HG03558 (cell line): ENCODE results near the gene GUCY2D.

Source experiments
- ATAC-seq: cut with Tn5 transposase; IDR thresholded peaks from one replicate; pipeline ENCODE4 v1.9.1; 2021; ENCODE audit warnings: moderate number of reproducible peaks; ENCODE audit not compliant: unreplicated experiment; ENCODE audit errors: extremely low read depth

Gene GUCY2D

DNA sequence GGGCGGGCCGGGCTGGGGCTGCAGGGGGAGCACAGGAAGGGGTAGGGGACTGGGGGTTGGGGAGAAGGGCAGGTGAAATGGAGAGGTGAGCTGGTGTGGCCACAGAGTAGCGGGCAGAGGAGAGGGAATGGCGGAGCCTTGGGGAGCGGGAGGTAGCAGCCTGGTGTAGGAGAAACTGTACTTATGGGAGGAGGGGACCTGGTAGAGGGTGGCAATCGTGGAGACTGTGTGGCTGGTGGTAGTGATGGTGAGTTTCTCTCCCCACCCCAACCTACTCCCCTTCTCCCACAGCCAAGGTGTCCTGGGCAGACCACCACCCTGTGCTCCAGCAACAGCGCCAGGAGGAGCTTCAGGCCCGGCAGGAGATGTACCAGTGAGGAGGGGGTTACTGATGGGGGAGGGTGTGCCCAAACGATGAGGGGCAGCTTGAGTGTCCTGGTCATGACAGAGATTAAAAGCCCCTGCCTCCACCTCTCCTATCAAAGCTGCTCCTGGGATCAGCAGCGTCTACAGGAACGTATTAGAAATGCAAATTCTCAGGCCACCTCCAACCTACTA lies 37.3 kb downstream of the GUCY2D start:
- ATAC-seq, result no peak

DNA sequence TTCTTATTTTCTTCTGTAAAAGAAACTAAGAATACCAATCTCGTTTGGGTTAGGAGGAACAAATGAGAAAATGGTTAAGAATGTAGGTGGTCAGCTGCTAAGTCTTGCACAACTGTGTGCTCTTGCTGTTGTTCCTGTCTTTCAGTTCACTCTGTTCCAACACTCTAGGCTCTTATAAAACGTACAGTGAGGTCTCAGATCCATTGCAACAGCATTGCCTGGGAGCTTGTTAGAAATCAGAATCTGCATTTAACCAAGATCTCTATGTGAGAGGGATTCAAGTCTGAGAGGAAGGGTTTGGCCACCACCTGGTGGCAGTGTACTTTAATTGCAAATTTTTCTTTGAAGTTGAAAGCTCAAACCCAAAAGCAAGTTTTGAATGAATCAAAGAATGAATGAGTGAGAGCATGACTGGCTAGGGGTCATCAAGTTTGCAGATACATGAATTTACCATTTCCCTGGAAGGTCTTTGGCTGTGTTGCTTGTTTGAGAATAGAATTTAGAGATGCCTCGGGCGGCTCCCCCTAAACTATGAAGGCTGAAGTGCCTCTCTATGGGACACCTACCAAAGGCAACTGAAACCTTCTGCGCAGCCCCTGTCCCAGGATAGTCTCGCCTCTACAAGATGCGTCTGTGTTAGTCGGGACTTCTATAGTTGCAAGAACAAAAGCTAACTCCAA lies 39.0 kb downstream of the GUCY2D start:
- ATAC-seq, result no peak

DNA sequence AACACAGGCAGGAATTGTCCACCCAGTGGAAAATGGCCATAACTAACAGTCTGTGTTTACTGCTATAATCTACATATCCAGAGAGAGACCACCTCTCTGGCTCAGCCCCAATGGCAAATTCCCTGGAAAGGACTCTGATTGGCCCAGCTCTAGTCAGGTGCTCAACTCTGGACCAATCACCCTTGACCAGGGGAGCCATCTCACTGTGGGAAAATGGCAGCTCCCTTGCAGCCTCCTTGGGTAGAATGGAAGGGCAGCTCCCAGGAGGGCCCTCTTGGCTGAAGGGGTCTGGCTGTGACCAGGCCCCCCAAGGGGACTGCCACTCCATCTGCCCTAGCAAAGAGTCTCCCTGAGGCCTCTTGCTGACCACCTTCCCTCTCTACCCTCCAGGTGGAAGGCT lies 39.6 kb downstream of the GUCY2D start:
- no peak for ATAC-seq

DNA sequence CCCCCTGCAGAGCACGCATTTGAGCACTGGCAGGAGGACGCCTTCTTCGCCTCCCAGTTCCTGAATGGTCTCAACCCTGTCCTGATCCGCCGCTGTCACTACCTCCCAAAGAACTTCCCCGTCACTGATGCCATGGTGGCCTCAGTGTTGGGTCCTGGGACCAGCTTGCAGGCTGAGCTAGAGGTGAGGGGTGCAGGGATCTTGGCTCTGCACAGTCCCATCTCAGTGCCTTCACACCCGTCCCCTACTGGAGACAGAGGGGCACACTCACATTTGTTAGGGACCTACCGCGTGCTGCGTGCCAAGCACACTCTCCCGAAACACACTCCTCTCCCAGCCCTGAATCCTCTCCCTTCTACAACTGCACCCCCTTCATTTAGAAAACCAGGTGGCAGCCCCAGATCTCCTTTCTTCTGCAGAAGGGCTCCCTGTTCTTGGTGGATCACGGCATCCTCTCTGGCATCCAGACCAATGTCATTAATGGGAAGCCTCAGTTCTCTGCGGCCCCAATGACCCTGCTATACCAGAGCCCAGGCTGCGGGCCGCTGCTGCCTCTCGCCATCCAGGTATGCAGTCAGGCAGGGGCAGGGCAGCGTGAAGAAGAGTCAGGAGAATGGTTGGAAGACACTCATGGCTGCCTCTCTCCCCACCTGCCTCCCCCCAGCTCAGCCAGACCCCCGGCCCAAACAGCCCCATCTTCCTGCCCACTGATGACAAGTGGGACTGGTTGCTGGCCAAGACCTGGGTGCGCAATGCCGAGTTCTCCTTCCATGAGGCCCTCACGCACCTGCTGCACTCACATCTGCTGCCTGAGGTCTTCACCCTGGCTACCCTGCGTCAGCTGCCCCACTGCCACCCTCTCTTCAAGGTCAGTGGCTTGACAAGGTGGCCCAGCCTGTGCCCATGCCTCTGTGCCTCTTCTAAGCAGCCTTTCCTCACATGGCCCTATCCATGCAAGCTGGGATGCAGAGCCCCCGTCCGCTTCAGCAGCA lies 42.7 kb downstream of the GUCY2D start:
- ATAC-seq, result no peak

DNA sequence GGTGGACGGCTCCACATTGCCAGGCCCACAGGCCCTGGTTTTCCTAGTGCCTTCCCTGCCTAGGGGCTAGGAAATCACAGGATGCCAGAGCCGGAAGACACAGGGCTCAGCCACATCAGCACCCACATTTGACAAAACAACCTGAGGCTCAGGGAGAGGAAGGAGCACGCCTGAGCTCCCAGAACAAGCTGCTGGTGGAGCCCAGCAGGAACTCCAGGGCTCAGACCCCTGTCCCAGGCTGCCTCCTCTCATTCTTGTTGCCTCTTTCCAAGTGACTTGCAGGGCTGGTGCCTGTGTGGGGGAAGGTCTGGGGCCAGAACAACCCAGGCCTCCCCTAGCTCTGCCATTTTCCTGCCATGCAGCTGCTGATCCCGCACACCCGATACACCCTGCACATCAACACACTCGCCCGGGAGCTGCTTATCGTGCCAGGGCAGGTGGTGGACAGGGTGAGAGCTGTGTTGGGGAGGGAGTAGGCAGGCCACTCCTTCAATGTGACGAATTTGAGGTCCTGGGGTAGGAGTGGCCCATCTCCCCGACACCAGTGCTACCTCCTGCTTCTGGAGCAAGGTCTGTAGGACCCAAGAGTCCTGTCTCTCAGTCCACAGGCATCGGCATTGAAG lies 44.0 kb downstream of the GUCY2D start:
- ATAC-seq, result no peak

DNA sequence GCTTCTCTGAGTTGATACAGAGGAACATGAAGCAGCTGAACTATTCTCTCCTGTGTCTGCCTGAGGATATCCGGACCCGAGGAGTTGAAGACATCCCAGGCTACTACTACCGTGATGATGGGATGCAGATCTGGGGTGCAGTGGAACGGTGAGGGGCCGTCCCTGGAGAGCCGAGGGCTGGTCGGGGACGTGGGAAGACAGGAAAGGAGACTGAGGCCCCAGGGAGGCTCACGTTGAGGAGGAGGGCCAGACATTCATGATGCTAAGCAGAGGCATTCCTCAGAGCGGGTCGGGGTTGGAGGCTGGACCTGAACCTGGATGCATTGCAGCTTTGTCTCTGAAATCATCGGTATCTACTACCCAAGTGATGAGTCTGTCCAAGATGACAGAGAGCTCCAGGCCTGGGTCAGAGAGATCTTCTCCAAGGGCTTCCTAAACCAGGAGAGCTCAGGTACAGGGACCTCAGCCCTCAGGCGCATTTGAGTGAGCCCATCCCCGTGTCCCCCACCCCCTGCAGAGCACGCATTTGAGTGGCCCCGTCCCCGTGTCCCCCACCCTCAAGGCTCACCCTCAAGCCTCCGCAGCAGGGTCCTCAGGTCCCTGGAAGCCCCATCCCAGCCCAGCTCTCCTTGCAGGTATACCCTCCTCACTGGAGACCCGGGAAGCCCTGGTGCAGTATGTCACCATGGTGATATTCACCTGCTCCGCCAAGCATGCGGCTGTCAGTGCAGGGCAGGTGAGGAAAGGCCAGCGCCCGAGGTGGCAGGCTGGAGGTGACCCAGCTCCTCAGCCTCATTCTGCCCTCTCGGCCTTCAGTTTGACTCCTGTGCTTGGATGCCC lies 44.7 kb downstream of the GUCY2D start:
- no peak for ATAC-seq

DNA sequence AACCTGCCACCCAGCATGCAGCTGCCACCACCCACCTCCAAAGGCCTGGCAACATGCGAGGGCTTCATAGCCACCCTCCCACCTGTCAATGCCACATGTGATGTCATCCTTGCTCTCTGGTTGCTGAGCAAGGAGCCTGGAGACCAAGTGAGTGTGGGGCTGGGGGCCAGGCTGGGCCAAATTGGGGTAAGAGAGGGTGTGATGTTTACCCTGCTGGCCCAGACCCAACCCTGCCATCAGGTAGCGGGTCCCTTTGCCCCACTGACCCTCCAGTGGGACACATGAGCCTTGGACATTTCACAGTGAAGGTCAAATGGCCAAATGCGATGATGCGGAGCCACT lies 45.3 kb downstream of the GUCY2D start:
- ATAC-seq, result no peak

DNA sequence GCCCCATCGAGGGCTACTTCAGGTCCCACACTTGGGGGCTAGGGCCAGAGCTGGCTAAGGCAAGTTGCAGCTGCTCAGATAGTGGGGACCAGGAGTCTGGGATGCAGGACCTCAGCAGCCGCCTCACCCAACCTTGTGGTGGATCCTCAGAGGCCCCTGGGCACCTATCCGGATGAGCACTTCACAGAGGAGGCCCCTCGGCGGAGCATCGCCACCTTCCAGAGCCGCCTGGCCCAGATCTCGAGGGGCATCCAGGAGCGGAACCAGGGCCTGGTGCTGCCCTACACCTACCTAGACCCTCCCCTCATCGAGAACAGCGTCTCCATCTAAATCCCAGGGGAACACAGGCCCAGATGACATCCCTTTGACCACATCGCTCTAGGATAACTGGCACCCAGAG lies 45.8 kb downstream of the GUCY2D start:
- no peak for ATAC-seq

DNA sequence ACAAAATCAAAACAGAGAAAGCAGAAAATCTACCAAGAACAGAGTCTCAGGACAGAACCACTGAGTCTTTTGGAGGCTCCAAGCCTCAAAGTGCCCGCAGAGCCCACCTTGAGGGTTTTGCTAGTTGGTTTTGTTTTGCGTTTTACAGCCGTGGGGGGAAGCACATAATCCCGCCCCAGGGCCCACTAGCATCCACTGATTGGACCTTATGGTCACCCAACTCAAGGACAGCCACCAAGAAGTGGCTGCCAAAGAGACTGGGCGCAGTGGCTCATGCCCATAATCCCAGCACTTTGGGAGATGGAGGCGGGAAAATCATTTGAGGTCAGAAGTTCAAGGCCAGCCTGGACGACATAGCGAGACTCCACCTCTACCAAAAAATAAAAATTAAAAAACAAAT lies 46.3 kb downstream of the GUCY2D start:
- ATAC-seq, result no peak

DNA sequence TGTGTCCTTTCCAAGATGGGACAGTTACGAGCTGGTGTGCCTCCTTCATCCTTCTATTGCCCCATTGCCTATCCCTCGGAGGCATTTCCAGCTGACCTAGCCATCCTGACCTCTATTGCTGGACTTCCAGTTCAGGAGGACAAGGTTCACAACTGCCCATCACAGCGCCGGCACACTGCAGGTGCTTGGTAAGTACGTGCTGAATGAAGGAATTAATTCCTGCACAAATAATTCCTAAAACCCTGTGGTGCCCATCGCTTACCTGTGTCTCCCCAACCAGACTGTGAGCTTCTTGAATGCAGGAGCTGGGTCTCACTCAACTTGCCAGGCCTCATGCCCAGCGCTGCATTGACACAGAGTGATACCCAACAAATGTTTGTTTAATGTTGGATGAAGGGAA lies 49.4 kb downstream of the GUCY2D start:
- ATAC-seq, result no peak

DNA sequence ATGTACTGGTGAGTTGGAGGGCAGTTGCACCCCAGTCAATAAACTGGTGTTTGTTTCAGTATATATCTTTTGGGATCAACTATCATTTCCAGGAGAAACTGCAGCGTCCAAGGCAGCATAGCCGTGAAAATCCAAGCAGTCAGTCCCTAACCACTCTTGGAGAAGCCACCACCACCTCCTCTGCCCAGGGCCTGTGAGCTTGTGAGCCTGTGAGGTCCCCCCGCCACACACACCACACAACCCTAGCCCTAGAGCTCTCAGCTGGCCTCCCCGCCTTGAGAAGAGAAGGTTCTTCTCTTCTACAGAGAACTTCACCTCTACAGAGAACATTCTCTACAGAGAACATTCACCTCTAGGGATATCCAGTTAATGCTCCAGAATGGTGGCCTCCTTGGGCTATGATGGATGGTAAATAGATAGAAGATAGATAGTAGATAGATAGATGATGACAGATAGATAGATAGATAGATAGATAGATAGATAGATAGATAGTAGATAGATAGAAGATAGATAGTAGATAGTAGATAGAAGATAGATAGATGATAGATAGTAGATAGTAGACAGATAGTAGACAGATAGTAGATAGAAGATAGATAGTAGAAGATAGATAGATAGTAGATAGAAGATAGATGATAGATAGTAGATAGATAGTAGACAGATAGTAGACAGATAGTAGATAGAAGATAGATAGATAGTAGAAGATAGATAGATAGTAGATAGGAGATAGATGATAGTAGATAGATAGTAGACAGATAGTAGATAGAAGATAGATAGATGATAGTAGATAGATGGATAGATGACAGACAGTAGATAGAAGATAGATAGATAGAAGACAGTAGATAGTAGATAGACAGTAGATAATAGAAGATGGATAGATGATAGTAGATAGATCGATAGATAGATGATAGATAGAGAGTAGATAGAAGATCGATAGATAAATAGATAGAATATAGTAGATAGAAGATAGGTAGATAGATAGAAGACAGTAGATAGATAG lies 50.1 kb downstream of the GUCY2D start:
- ATAC-seq, result no peak

DNA sequence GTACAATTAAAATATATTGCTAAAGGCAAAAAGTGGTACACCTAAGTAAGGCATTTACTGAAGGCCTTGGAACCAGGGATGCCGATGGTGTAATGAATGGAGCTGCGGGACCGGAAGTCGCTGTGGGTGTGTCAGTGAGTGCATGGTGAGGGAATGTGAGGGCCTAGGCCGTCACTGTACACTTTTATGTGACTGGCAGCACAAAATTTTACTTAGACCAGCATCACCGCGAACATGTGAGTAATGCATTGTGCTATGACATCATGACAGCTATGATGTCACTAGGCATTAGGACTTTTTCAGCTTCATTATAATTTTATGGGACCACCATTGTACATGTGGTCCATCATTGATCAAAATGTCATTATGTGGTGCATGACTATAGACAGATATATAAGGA lies 51.2 kb downstream of the GUCY2D start:
- no peak for ATAC-seq

DNA sequence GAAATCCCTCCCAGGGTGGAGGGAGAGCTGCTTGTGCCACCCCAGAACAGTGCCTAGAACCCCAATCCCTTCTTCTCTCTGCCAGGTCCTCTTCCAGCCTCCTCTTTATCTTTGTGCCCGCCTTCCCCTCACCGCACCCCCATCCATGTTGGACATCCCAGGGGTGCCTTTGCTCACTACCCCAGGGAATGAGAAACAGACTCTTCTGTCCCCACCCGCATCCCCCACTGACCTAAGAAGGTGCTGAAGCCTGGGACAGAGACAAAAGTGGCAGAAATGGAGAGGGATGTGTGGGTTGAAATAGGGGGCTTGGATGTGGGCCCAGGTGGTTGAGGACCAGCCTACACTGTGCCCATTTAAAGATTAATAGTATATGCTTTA lies 53.4 kb downstream of the GUCY2D start:
- ATAC-seq, result no peak

DNA sequence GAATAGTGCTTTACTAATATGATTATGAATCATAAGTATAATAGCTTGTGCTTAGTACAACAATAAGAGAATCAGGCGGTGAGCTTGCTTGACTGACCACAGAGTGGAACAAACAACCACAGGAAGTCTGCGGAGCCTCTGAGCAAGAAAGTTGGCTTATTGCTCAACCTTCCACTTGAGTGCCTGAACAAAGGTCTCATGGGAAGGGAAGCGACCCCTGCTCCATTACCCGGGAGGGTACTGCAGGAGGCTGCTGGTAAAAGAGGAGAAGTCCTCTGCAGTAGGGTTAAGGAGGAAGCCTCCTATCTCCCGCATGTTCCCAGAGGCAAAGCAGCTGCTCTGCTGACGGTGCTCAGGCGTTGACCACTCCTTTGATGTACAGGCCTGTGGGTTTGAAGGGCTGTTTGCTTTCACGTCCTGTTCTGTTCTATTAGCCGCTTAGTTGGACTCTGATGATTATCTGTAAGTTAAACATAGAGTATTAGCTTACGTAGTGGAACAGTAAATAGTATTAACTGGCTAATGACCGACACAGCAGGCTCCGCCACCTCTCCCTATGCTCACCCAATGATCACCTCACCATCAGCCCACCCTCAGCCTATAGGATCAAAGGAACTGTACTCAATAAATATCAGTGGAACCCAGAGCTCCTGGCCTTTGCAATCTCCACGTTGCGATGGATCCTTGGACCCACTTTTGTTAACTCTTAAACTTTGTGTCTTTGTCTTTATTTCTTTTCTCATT lies 54.0 kb downstream of the GUCY2D start:
- ATAC-seq, result no peak

DNA sequence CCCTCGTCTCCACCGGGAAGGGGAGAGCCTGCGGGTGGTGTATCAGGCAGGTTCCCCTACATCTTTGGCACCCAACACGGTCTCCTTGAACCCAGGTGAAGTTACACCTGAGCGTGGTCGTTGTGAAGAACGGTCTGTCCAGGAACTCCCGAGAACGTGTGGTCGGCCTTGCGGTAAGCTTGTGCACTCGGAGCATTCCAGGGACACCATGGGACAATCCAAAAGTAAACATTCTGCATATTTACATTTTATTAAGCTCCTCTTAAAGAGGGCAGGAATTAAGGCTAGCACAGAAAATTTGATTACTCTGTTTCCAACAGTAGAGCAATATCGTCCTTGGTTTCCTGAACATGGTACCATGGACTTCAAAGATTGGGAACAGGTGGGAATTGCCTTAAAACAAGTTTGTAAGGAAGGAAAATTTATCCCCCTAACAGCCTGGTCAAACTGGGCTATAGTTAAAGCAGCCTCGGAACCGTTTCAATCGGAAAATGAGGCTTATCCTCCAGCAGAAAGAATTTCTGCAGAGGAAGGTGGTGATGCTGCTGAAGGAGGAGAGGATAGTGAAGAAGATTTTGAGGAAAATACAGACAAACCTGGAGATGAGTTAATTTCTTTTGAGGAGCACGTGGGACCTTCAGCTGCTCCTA lies 54.7 kb downstream of the GUCY2D start:
- no peak for ATAC-seq

DNA sequence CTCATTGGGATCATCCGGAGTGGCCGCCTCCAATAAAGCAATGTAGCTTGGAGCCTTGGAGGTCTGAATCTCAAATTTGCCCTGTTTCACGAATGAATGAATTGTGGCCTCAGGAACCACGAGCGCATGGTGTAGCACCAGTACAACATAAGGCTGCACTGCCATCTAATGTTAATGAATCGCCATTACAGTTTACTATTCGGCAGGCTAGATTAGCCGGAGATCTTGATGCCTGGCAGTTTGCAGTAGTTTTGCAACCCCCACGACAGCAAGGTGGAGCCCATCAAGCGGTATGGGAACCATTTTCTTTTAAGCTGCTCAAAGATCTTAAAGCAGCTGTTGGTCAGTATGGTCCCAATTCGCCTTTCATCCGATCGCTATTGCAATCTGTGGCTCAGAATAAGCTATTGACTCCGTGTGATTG lies 55.3 kb downstream of the GUCY2D start:
- ATAC-seq, result no peak

DNA sequence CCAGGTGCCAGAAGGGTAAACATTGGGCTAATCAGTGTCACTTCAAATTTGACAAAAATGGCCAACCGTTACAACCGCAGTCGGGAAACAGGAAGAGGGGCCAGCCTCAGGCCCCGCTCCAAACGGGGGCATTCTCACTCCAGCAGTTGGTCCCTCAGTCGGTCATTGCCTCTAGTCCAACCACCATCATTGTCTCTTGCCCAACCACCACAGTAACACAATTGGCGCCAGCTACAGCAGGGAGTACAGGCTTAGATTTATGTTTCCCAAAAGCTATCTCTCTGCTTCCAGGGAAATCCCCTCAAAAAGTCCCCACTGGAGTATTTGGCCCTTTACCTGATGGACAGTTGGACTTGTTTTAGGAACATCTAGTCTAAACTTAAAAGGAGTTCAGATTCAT lies 56.7 kb downstream of the GUCY2D start:
- no peak for ATAC-seq

DNA sequence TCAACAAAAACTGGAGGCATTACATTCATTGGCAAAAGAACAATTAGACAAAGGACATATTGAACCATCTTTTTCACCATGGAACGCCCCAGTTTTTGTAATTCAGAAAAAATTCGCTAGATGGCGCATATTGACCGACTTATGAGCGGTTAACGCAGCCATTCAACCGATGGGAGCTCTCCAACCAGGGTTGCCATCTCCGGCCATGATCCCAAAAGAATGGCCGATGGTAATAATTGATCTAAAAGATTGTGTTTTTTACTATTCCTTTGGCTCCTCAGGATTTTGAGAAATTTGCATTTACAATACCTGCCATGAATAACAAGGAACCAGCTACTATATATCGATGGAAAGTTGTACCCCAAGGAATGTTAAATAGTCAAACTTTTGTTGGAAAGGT lies 57.9 kb downstream of the GUCY2D start:
- no peak for ATAC-seq
